SK-N-SH (cell line): ENCODE measurements around the gene RAPGEF3. TPM values are rescaled to one million over a fixed set of nuclear protein-coding genes. Genes with fewer than 3 reads are reported as not detected.

ENCODE experiments used
- CTCF ChIA-PET: fragments of 300-600, 350-600 bp; formaldehyde crosslinking; extraction: SDS; loops from one replicate; lab custom pipeline; 2021; lab: Yijun Ruan, JAX
- POLR2A ChIA-PET: fragments of 350-600 bp; sonication (Branson Sonifier 250); formaldehyde crosslinking; extraction: SDS; loops from one replicate; lab custom pipeline; 2020; ENCODE audit warnings: antibody characterized with exemption, inconsistent platforms; lab: Yijun Ruan, JAX
- DNase-seq: peaks from one replicate; pipeline ENCODE4 v3.0.0; 2012
- H2AFZ ChIP-seq: fragments of 200-600 bp; sonication (generic); 2 replicates; pipeline ENCODE4 v1.8.1; 2016; ENCODE audit warnings: antibody characterized with exemption, mild to moderate bottlenecking, low read depth
- H3F3A ChIP-seq: fragments of 200-600 bp; sonication (generic); replicated peaks from 2 replicates; pipeline ENCODE3; 2016; ENCODE audit warnings: antibody characterized with exemption, mild to moderate bottlenecking; ENCODE audit not compliant: insufficient read depth
- H3K27ac ChIP-seq, 2 experiments: fragments of 200-500 bp in 1 of 2; fragments of 200-600 bp in 1 of 2; sonication (Bioruptor generic) in 1 of 2; sonication (generic), shearing (Covaris generic) in 1 of 2; 2 replicates each; pipeline versions ENCODE4 v1.5.1 to v1.6.1; 2014 to 2016; ENCODE audit warnings: low read depth in 2 of 2, inconsistent platforms in 1 of 2, low read length in 1 of 2, mild to moderate bottlenecking in 1 of 2, mixed read lengths in 1 of 2
- H3K27me3 ChIP-seq: fragments of 200-600 bp; sonication (generic), shearing (Covaris generic); 2 replicates; pipeline ENCODE4 v1.6.1; 2016; ENCODE audit warnings: mixed run types; ENCODE audit not compliant: insufficient read depth
- H3K36me3 ChIP-seq, 2 experiments: fragments of 200-500 bp in 1 of 2; fragments of 200-600 bp in 1 of 2; sonication (Bioruptor generic) in 1 of 2; sonication (generic) in 1 of 2; replicated peaks in 1 of 2; 2 replicates each; pipeline versions ENCODE3 to v1.5.1; 2014 to 2016; ENCODE audit warnings: low read length in 1 of 2, mild to moderate bottlenecking in 1 of 2; ENCODE audit not compliant: insufficient read depth in 2 of 2, control insufficient read depth in 1 of 2
- H3K4me1 ChIP-seq, 2 experiments: fragments of 200-500 bp in 1 of 2; fragments of 200-600 bp in 1 of 2; sonication (Bioruptor generic) in 1 of 2; sonication (generic), shearing (Covaris generic) in 1 of 2; 2 replicates each; pipeline versions ENCODE4 v1.5.1 to v1.6.1; 2014 to 2016; ENCODE audit warnings: low read depth in 1 of 2, low read length in 1 of 2, mixed run types in 1 of 2; ENCODE audit not compliant: insufficient read depth in 2 of 2, control insufficient read depth in 1 of 2
- H3K4me2 ChIP-seq: fragments of 200-600 bp; sonication (generic), shearing (Covaris generic); 2 replicates; pipeline ENCODE4 v1.6.1; 2017; ENCODE audit warnings: mixed run types
- H3K4me3 ChIP-seq, 2 experiments: fragments of 200-500 bp in 1 of 2; fragments of 200-600 bp in 1 of 2; sonication (Bioruptor generic) in 1 of 2; sonication (generic), shearing (Covaris generic) in 1 of 2; 2 replicates each; pipeline versions ENCODE4 v1.5.1 to v1.8.1; 2014 to 2016; ENCODE audit warnings: low read depth in 2 of 2, inconsistent platforms in 1 of 2, low read length in 1 of 2, mild to moderate bottlenecking in 1 of 2, mixed read lengths in 1 of 2, moderate library complexity in 1 of 2
- H3K79me2 ChIP-seq: fragments of 200-600 bp; sonication (generic); 2 replicates; pipeline ENCODE4 v1.8.1; 2017; ENCODE audit warnings: mild to moderate bottlenecking; ENCODE audit not compliant: insufficient read depth
- H3K9ac ChIP-seq: fragments of 200-600 bp; sonication (generic); 2 replicates; pipeline ENCODE4 v1.6.1; 2017; ENCODE audit warnings: mixed run types
- H3K9me2 ChIP-seq: fragments of 200-600 bp; sonication (generic); 2 replicates; pipeline ENCODE4 v1.6.1; 2017; ENCODE audit warnings: mixed run types
- H3K9me3 ChIP-seq: fragments of 200-600 bp; sonication (generic); 2 replicates; pipeline ENCODE4 v1.6.1; 2017; ENCODE audit warnings: mixed run types, mild to moderate bottlenecking, moderate library complexity
- H4K20me1 ChIP-seq: fragments of 200-600 bp; sonication (generic); 2 replicates; pipeline ENCODE4 v1.6.1; 2017; ENCODE audit warnings: mild to moderate bottlenecking, mixed run types; ENCODE audit not compliant: insufficient read depth
- FOXJ3 ChIP-seq: sonication (generic); formaldehyde crosslinking; IDR thresholded peaks from 2 replicates; pipeline ENCODE4 v1.5.1; 2020; ENCODE audit warnings: mild to moderate bottlenecking, missing genetic modification reagents
- FOXM1 ChIP-seq: IDR thresholded peaks from 2 replicates; pipeline ENCODE4 v1.4.0; 2012; ENCODE audit warnings: low read depth, mild to moderate bottlenecking
- GABPA ChIP-seq: IDR thresholded peaks from 2 replicates; pipeline ENCODE4 v1.4.0; 2012; ENCODE audit warnings: low read depth, mild to moderate bottlenecking
- JUND ChIP-seq: IDR thresholded peaks from 2 replicates; pipeline ENCODE4 v1.4.0; 2012
- MEF2A ChIP-seq: IDR thresholded peaks from 2 replicates; pipeline ENCODE4 v1.4.0; 2012; ENCODE audit warnings: low read depth, borderline replicate concordance
- NFIC ChIP-seq: IDR thresholded peaks from 2 replicates; pipeline ENCODE4 v1.4.0; 2012; ENCODE audit warnings: borderline replicate concordance
- NRF1 ChIP-seq: IDR thresholded peaks from 2 replicates; pipeline ENCODE4 v1.6.1; 2012; ENCODE audit warnings: low read depth, mild to moderate bottlenecking, low read length
- RAD21 ChIP-seq: IDR thresholded peaks from 2 replicates; pipeline ENCODE4 v1.6.1; 2012; ENCODE audit warnings: mild to moderate bottlenecking, low read length
- RFX5 ChIP-seq: IDR thresholded peaks from 2 replicates; pipeline ENCODE4 v1.6.1; 2012; ENCODE audit warnings: mild to moderate bottlenecking, improper control_type of control experiment, low read length
- RXRA ChIP-seq: IDR thresholded peaks from 2 replicates; pipeline ENCODE4 v1.4.0; 2012; ENCODE audit warnings: low read depth, mild to moderate bottlenecking, borderline replicate concordance
- SMC3 ChIP-seq: IDR thresholded peaks from 2 replicates; pipeline ENCODE4 v1.6.1; 2012; ENCODE audit warnings: low read depth, low read length, improper control_type of control experiment
- TAF1 ChIP-seq: IDR thresholded peaks from 2 replicates; pipeline ENCODE4 v1.6.1; 2012; ENCODE audit warnings: low read depth, mild to moderate bottlenecking, low read length, moderate library complexity, borderline replicate concordance
- TCF12 ChIP-seq: IDR thresholded peaks from 2 replicates; pipeline ENCODE4 v1.4.0; 2012
- WGBS: methylation state at CpG from one replicate; pipeline ENCODE4 v1.1.6; 2017; ENCODE audit warnings: low lambda C conversion rate; 5-methylcytosine and 5-hydroxymethylcytosine counted together
- polyA plus RNA-seq, 3 experiments: library from polyadenylated mRNA; depleted of rRNA; stranded (reverse); fragments of >200 nt; gene quantifications; 2 replicates each; pipeline ENCODE4 v1.2.3, GENCODE V29; 2012
- TF ChIP-seq, protein P1 (sequence below): fragments of 200-600 bp; sonication (generic); IDR thresholded peaks from 2 replicates; pipeline ENCODE4 v1.6.1; 2017; ENCODE audit warnings: antibody characterized with exemption, mild to moderate bottlenecking, moderate library complexity
- TF ChIP-seq, protein P2 (sequence below): IDR thresholded peaks from 2 replicates; pipeline ENCODE4 v1.6.1; 2012; ENCODE audit warnings: mild to moderate bottlenecking, low read depth, low read length, moderate library complexity
- TF ChIP-seq, protein P3 (sequence below): fragments of 150-350 bp; IDR thresholded peaks from 2 replicates; pipeline ENCODE4 v1.6.1; 2017; ENCODE audit warnings: antibody characterized with exemption, low read length, low read depth, borderline replicate concordance
- TF ChIP-seq, protein P4 (sequence below): IDR thresholded peaks from 2 replicates; pipeline ENCODE4 v1.4.0; 2012; ENCODE audit warnings: low read depth, borderline replicate concordance
- TF ChIP-seq, protein P5 (sequence below): IDR thresholded peaks from 2 replicates; pipeline ENCODE4; 2012

Gene RAPGEF3
- polyA plus RNA-seq, 1 of the 3 experiments (the other 2 are of a cell fraction) = 0.90 TPM

DNA sequence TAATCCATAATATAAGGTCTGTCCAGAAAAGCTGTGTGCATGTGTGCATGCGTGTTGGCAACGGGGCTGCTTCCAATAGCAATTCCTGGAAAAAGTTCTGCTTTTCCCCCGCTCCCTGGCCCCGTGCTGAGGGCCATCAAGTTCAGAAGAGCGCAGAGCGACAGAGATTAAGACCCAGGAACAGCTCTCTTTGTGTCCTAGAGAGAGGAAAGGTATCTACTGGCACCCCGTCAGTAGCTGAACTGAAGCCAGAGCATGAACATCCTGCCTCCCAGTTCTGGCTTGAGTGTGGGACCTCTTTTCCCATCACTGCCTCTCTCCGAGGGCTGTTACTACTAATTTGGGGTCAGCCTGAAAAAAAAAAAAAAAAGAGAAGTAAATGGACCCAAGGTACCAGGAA, 45.5 kb upstream of the RAPGEF3 start:
- CTCF ChIA-PET = interaction anchor here (1.3 to 15.5 kb wide), 4 partner anchors 14 to 62 kb away, joined by 5 to 247 read pairs (median 6); partner anchors contain the start of gene SLC48A1
- H3K4me3 ChIP-seq = no peak overlapping the region
- POLR2A ChIA-PET = no interaction called here

More for the DNA sequence above, 45.5 kb upstream of the RAPGEF3 start:
- 99% methylated on average over 8 of the region's 8 CpGs for WGBS
- Histone ChIP-seq H3F3A (no peaks in the 10 kb centered on the region), H3K9me3 (no peaks in the 10 kb centered on the region), H3K27ac (no peak overlapping the region; a peak in 1 of 4 replicates), H3K9me2 (no peaks in the 10 kb centered on the region), H3K79me2 (peaks cover 100% of the 10 kb centered on the region), H3K27me3 (no peaks in the 10 kb centered on the region), H2AFZ (no peak overlapping the region), H3K36me3 (peaks cover 20 to 29% of the 10 kb centered on the region in 2 experiments), H3K4me2 (no peak overlapping the region), H3K9ac (no peak overlapping the region), H3K4me1 (peaks cover 37 to 59% of the 10 kb centered on the region in 2 experiments; a peak in 3 of 4 replicates), H4K20me1 (peaks cover 100% of the 10 kb centered on the region)
- no peak for TF ChIP-seq RXRA
- TF ChIP-seq TCF12 = no peak
- TF ChIP-seq FOXJ3 = no peak
- TF ChIP-seq SMC3 = no peak
- TF ChIP-seq, protein P1, sequence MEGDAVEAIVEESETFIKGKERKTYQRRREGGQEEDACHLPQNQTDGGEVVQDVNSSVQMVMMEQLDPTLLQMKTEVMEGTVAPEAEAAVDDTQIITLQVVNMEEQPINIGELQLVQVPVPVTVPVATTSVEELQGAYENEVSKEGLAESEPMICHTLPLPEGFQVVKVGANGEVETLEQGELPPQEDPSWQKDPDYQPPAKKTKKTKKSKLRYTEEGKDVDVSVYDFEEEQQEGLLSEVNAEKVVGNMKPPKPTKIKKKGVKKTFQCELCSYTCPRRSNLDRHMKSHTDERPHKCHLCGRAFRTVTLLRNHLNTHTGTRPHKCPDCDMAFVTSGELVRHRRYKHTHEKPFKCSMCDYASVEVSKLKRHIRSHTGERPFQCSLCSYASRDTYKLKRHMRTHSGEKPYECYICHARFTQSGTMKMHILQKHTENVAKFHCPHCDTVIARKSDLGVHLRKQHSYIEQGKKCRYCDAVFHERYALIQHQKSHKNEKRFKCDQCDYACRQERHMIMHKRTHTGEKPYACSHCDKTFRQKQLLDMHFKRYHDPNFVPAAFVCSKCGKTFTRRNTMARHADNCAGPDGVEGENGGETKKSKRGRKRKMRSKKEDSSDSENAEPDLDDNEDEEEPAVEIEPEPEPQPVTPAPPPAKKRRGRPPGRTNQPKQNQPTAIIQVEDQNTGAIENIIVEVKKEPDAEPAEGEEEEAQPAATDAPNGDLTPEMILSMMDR = no peak
- TF ChIP-seq, protein P2, sequence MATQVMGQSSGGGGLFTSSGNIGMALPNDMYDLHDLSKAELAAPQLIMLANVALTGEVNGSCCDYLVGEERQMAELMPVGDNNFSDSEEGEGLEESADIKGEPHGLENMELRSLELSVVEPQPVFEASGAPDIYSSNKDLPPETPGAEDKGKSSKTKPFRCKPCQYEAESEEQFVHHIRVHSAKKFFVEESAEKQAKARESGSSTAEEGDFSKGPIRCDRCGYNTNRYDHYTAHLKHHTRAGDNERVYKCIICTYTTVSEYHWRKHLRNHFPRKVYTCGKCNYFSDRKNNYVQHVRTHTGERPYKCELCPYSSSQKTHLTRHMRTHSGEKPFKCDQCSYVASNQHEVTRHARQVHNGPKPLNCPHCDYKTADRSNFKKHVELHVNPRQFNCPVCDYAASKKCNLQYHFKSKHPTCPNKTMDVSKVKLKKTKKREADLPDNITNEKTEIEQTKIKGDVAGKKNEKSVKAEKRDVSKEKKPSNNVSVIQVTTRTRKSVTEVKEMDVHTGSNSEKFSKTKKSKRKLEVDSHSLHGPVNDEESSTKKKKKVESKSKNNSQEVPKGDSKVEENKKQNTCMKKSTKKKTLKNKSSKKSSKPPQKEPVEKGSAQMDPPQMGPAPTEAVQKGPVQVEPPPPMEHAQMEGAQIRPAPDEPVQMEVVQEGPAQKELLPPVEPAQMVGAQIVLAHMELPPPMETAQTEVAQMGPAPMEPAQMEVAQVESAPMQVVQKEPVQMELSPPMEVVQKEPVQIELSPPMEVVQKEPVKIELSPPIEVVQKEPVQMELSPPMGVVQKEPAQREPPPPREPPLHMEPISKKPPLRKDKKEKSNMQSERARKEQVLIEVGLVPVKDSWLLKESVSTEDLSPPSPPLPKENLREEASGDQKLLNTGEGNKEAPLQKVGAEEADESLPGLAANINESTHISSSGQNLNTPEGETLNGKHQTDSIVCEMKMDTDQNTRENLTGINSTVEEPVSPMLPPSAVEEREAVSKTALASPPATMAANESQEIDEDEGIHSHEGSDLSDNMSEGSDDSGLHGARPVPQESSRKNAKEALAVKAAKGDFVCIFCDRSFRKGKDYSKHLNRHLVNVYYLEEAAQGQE = no peak
- TF ChIP-seq, protein P3, sequence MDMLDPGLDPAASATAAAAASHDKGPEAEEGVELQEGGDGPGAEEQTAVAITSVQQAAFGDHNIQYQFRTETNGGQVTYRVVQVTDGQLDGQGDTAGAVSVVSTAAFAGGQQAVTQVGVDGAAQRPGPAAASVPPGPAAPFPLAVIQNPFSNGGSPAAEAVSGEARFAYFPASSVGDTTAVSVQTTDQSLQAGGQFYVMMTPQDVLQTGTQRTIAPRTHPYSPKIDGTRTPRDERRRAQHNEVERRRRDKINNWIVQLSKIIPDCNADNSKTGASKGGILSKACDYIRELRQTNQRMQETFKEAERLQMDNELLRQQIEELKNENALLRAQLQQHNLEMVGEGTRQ = no peak
- no peak for TF ChIP-seq GABPA
- TF ChIP-seq TAF1 = no peak
- TF ChIP-seq NFIC = no peak
- TF ChIP-seq FOXM1 = no peak
- no peak for TF ChIP-seq MEF2A
- TF ChIP-seq, protein P4, sequence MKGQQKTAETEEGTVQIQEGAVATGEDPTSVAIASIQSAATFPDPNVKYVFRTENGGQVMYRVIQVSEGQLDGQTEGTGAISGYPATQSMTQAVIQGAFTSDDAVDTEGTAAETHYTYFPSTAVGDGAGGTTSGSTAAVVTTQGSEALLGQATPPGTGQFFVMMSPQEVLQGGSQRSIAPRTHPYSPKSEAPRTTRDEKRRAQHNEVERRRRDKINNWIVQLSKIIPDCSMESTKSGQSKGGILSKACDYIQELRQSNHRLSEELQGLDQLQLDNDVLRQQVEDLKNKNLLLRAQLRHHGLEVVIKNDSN = no peak
- no peak for TF ChIP-seq JUND
- no peak for TF ChIP-seq RFX5
- TF ChIP-seq NRF1 = no peak
- TF ChIP-seq, protein P5, sequence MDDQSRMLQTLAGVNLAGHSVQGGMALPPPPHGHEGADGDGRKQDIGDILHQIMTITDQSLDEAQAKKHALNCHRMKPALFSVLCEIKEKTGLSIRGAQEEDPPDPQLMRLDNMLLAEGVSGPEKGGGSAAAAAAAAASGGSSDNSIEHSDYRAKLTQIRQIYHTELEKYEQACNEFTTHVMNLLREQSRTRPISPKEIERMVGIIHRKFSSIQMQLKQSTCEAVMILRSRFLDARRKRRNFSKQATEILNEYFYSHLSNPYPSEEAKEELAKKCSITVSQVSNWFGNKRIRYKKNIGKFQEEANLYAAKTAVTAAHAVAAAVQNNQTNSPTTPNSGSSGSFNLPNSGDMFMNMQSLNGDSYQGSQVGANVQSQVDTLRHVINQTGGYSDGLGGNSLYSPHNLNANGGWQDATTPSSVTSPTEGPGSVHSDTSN = no peak
- TF ChIP-seq RAD21 = no peak
- DNase-seq = no peak
